Stimulated activated naive CD4-positive, alpha-beta T cell (primary cell): ENCODE results near the gene MGRN1.
A peak's percentile ranks its signal among the peaks of the same experiment; 100 is the strongest.

Source experiments
- DNase-seq, 6 experiments: peaks; one replicate each; lab custom pipeline; 2025; lab: John Stamatoyannopoulos, UW

The MGRN1 gene

GRCh38 chr16:4699046-4699556 is 74.5 kb downstream of the MGRN1 start:
- no peak for DNase-seq

- no peak for DNase-seq
Measured at GRCh38 chr16:4700380-4700996, 75.9 kb downstream of the MGRN1 start.

DNA sequence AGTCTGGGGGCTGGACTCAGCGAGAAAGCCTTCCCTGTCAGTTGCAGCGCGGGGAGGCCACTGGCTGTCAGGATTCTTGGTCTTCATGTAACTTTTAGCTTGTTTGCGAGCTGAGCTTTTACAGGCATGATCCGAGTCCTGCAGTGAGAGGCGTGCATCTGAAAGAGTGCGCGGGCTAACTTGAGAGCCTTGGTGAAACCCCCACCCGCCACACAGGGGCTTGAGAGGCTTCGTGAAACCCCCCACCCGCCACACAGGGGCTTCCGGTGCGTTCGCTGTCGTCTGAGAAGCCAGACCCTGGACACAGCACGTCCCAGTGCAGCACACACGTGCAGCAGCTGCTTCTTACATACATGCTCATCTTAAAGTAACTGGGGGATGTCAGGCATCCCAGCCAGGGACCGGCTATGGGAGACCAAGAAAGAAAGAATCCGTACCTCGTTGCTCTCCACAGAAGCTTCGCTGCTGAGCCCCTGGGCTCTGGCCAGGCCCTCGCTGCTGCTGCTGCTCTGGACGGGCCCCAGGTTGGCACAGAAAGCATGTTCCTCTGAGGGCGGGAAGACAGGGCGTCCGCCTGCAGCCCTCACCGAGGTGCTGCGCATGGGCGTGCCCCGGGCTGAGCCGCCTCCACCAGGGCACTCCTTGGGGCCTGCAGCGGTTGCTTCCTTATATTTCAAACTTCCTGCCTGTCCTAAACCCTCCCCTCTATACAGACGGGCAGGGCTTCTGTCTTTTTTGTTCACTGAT is 76.5 kb downstream of the MGRN1 start:
- no peak for DNase-seq

- no peak for DNase-seq
Measured at GRCh38 chr16:4701791-4702465, 77.3 kb downstream of the MGRN1 start.

- DNase-seq: no peak
Measured at GRCh38 chr16:4702466-4702808, 77.8 kb downstream of the MGRN1 start.

GRCh38 chr16:4703906-4704305 is 79.3 kb downstream of the MGRN1 start:
- no peak for DNase-seq

DNA sequence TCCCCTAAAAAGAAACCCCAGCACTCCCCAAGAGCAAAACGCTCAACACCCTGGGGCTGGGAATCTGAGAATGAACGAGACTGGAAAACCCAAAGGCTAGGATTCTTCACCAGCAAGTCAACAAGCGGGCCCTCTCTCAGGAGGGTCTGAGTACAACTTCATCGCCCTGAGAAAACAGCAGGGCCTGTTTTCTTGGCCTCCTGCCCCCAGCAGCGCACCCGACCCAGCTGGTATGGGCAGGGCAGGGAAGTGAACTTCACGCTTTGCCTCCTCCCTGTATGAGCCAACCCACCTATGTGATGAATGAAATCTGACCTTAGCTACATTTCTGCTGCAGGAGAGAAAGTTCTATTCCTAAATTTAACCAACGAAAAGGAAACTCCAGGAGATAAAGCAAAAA is 79.9 kb downstream of the MGRN1 start:
- no peak for DNase-seq

GRCh38 chr16:4704913-4705312 is 80.3 kb downstream of the MGRN1 start:
- no peak for DNase-seq

- no peak for DNase-seq
Measured at GRCh38 chr16:4706871-4707270, 82.2 kb downstream of the MGRN1 start.

DNA sequence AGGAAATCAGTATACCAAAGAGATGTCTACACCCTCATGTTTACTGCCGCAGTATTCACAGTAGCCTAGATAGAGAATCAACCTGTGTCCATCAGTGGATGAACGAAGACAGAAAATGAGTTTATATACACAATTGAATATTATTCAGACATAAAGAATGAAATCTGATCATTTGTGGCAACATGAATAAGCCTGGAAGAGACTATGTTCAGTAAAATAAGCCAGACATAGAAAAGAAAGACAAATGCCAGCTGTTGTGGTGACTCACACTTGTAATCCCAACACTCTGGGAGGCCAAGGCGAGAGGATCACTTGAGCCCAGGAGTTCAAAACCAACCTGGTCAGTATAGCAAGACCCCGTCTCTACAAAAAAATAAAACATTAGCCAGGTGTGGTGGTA is 84.9 kb downstream of the MGRN1 start:
- DNase-seq: no peak

DNA sequence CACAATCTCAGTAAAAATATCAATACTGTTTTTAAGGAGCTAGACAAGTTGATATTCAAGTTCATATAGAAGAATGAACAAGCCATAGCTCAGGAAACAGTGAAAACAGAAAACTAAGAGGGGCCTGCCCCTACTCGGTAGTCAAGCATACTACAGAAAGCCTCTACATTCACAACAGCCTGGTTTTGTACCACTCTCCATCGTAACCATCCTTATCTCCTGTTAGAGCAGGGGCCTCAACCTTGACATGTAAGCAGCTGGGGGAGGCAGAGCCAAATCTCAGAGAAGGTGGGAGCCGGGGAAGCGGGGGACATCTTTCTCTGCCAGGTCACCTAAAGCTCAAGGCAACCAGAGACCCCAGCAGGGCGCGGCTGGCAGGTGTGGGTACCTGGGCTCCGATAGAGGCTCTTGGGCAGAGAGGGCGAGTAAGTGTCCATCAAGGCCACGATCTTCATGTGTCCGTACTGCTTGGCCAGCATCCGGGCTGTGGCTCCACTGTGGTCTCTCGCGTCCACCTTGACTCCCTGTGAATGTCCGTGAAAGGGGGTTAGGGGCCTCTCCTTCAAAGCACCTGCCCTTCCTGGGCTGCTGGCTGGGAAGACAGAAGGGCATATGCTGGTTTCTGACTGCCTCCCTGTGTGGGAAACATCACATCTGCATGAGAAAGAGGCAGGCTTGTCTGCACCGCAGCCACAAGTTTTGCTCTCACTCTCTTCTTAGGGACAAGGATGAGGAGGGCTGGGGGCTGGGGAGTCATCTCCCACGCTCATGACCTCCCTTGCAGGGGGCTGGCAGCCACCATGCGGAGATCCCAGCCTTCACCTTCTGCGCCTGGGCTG is 89.3 kb downstream of the MGRN1 start:
- DNase-seq: no peak

- no peak for DNase-seq
Measured at GRCh38 chr16:4714996-4715395, 90.4 kb downstream of the MGRN1 start.

GRCh38 chr16:4718466-4718865 is 93.8 kb downstream of the MGRN1 start:
- no peak for DNase-seq

- DNase-seq: no peak
Measured at GRCh38 chr16:4723071-4723767, 98.6 kb downstream of the MGRN1 start.

GRCh38 chr16:4724661-4725270 is 100.1 kb downstream of the MGRN1 start:
- DNase-seq: no peak

DNA sequence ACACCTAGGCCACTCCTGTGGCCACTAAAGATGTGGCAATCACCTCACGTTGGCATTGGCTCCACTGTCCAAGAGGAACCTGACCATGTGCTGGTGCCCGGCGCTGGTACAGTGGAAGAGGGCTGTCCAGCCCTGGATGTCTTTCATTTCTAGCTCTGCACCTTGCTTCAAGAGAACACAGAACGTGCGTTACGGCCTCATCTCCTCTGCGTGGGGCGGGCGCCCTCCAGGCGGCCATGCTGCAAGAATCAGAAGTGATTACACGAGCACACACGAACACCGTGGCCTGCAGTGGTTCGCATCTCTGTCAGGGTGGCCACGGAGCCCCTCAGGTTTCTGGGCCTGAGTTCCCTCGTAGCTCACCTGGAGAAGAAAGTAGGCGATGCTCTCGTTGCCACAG is 102.0 kb downstream of the MGRN1 start:
- no peak for DNase-seq

DNA sequence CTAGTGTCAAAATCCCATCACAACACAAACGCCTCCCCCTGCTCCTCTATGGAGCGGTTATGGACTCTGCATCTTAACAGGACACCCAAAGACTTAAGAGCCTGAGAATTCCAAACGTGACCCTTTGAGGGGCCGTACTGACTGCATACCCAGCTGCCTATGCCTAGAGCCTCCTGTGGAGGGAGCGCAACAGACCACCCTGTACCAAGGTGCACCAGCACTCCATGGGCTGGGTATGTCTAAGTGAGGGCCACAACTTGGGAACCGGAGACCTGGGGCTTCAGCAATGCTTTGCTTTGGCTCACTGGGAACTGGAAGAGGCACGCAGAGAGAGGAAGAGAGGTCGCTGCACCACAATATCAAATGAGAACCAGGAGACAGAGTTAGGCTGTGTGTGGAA is 104.0 kb downstream of the MGRN1 start:
- DNase-seq: no peak

DNA sequence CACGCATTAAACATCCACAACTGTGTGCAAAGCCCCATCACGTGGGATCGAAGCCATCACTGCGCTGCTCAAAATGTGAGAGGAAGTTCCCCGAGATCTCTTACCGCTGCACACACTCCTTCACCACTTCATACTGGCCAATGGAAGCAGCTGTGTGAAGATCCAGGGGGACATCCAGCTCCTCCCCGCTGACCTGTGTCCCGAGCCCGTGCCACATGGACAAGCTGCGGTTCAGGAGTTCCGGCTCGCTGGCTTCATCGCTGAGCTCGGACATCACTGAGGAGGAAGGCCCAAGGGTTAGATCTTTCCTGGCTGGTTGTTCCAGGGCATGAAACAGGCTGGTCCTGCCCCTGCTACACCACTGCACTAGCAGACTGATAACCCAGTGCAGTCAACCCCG is 105.2 kb downstream of the MGRN1 start:
- no peak for DNase-seq

GRCh38 chr16:4733211-4733742 is 108.7 kb downstream of the MGRN1 start:
- DNase-seq: no peak

DNA sequence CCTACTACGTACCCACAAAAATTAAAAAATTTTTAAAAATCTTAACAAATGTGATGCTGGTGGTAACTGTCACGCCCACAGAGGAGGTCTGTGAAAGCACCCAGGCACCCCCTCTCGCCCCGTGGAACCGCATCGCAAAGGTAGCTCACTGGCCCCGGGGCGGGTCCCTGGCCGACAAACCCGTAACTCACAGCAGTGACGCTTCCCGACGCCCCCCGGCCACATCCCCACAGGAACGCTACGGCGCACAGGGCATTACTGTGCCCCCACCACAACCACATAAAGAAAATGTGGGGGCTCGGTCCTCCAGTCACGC is 109.1 kb downstream of the MGRN1 start:
- DNase-seq: peak in 1 of 6 experiments; percentile 42

DNA sequence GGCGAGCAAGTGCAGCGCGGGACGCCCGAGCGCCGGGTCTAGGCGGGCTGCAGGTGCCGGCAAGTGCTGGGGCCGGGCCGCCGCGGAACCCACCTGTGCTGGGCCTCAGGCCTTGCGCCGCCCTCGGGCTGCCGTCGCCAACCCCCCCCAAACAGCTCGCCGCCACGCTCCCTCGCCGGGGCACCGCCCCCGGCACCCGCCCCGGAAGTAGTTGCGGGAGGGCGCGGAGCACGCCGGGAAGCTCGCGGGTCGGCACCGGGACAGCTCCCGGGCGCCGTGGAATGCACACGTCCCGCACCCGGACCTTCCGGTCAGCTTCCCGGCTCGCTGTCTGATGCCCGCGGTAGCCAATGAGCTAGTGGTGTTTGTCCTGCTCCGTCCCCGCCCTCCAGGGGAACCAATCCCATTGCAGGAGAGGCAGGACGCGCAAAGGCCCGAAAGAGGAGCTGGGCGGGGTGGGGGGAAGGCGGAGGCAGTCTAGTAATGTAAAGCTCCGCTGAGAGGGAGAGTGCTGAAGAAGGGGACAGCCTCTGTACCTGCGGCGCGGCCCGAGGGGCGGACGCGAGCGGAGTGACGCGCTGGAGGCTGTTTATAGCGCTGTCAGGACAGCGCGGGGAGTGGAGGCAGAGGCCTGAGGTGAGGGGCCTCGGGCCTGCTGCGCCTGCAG is 109.6 kb downstream of the MGRN1 start, which contains the start of the genes ANKS3 and DNAAF8:
Gene ANKS3 (minus strand): TSS at position 209 of the 667 bp plus-strand sequence. CDS start 4,122 bp downstream, outside the sequence.
Gene DNAAF8 (plus strand): TSS at position 475 of the 667 bp plus-strand sequence. CDS start 1,978 bp downstream, outside the sequence.
- DNase-seq: peak; percentile 63 to 87 (median 76)
